Activated T-helper 9 cell treated with anti-CD3 and anti-CD28 coated beads, Interleukin-2, amount 50 U/mL, for 16 hours (primary cell): ENCODE data around the gene STRIP1.
"Not testable (repeated sequence)": the region's sequence is repeated elsewhere in the genome, so short reads cannot be mapped to it uniquely, and the experiment has no call there.

Experiments
- DNase-seq: peaks from one replicate; pipeline ENCODE4 v3.0.0-alpha.2; 2020; ENCODE audit warnings: low read depth

STRIP1 gene

DNA sequence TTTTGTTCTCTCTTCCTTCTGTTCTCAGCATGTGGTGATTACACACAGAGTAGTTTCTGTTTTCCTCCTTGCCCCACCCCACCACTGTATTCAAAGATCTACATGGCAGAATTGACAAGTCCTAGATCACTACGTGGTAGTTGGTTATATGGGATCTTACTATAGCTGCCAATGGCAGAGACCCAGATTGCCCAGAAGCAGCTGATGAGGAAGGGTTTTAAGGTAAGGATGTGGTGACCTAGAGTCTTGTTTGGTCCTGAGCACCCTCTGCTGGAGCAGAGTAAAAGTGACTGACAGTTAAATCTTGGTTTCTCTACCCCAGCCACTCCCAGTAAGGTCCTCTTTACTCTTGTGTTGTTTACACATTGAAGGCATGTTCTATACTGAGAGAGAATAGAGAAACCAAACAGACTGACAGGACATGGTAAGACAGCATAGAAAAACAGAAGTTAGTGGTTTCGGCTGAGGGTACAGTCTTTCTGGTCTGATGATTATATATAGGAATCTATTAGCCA is 22.8 kb upstream of the STRIP1 start:
- DNase-seq = no peak

DNA sequence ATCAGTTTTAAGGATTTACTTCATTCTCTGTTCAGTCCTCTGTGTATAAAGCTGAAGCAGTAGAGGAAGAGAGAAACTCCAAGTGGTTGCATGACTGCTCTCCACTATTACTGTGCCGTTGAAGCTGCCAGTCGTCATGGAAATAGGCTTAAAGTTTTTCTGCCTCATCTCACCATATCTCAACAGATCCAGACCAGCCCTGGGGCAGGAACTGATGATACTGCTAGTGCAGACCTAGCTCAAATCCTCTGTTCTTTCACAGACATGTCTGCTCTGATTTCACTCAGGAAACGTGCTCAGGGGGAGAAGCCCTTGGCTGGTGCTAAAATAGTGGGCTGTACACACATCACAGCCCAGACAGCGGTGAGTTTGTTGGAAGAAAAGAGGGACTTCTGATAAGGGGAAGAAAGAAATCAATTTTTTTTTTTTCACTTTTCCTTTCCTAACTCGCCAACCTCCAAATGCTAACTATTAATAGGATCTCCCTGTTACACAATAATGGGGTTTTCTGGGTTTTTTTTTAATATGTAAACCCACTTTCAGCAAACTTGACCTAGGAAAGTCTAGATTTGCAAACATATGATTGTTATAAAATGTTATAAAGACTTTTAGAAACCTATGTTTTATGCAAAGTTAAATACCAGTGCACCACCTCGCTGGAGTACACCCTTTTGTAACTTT is 22.2 kb upstream of the STRIP1 start:
- DNase-seq = no peak

DNA sequence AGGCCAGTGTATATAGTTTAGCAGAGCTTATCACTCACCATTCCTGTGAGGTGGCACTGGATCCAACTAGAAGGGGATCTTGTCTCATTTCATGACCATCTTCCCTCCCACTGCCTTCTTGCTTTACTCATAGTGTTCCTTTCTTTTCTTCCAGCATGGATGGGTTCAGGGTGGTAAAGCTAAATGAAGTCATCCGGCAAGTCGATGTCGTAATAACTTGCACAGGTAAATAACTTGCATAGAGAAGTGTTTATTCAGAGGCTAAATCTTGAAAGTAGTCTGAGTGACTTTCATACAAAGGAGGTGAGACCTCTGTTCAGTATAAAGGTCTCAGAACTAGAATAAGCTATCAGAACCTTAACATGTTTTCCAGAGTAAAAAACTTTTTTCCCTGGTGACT is 16.6 kb upstream of the STRIP1 start:
- DNase-seq = no peak

DNA sequence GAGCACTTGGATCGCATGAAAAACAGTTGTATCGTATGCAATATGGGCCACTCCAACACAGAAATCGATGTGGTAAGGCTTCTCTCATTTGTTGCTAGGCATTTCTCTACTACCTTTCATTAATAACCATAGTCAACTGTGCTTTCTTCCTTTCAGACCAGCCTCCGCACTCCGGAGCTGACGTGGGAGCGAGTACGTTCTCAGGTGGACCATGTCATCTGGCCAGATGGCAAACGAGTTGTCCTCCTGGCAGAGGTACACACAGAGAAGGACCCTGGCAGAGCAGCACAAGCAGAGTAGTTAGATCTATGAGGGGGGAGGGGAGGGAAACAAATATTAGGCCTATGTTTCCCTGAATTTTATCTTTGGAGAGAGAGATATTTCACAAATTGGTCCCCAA is 16.0 kb upstream of the STRIP1 start:
- DNase-seq = no peak

DNA sequence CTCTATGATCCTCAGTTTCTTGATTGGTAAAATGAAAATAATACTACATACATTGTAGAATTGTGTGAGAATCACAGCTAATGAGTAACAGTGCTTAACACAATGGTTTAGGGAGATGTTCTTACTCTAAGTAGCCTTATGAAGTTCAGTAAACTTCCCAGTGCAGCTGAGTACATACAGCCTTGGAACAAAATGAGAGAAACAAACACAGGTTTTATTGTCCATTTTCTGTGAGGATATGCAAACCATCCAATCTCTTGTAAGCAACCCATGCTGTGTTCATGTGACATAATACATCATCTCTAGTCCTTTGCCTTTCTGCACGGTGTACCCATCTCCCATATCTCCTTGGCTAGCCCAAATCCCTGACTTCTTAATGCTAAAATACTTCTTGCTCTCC is 14.7 kb upstream of the STRIP1 start:
- DNase-seq = no peak

DNA sequence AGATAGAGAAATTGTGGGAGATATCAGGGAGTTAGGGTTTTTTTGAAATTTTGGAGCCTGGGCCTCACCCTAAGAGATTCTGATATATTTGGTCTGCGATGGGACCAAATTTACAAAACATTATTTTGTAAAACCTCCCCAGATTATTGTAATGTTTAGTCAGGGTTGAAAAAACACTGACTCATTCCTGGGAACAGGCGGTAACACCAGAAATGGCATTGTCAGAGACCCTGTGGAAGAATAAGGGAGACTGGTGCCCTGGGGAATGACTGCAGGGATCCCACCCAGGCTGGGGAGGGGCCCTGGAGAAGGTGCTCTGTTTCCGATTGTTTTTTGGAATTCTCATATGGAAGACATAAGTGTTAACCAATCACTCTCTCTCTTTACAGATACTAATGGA is 13.1 kb upstream of the STRIP1 start:
- no peak for DNase-seq

DNA sequence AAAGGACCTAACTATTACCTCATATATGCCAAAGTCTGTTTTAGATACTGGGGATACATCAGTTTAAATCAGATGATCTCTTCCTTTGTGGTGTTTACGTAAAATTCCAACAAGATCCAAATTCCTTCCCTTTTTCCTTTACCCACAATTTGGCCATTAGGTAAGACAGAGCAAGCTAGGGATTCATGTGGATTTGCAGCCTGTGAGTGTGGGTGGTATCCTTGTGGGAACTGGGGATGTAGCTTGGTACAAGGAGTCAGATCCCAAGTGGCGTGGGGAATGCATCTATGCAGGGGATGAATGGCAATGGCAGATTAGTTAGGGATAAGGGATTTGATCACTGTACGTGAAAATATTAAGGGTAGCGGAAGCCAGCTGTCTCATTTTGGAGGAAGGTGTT is 9.8 kb upstream of the STRIP1 start:
- no peak for DNase-seq

DNA sequence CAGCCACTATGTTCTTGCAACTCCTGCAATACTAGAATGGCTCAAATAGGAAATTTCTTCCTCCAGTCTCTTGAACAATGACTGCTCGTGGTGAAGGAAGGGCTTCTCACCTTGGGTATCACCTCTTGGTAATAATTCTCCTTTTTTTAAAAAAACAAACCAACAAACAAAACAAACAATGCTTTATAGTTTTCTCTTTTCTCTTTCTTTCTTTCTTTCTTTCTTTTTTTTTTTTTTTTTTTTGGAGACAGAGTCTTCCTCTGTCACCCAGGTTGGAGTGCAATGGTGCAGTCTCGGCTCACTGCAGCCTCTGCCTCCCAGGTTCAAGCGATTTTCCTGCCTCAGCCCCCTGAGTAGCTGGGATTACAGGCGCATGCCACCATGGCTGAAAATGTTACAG is 3.7 kb upstream of the STRIP1 start:
- DNase-seq = not testable (repeated sequence)

DNA sequence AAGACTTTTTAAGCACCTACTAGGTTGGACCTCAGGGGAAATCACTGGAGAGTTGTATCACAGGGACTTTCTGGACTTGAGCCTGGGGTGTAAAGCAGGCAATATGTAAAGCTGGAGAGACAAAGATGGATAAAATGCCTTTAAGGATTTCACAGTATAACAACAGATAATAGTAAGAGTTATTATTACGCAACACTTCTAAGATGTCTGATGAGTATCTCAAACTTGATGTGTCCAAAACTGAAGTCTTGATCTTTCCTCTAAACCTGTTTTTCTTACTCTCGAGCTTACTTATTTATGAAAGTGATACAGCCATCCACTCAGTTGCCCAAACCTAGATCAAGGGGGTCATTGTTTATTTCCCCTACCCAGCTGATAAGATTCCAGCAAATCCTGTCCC is 2.1 kb upstream of the STRIP1 start:
- no peak for DNase-seq

DNA sequence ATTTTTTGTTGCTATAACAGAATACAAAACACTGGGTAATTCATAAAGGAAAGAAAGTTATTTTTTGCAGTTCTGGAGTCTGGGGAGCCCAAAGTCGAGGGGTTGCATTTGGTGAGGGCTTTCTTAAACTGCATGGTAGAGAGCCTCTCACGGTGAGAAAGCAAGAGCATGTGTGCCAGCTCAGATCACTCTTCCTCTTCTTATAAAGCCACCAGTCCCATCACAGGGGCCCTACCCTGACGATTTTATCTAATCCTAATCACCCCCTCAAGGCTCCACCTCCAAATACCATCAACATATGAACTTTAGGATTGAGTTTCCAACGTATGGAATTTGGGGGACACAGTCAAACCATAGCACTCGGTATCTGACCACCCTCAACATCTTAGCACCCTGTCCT is 1.0 kb upstream of the STRIP1 start:
- DNase-seq = no peak

DNA sequence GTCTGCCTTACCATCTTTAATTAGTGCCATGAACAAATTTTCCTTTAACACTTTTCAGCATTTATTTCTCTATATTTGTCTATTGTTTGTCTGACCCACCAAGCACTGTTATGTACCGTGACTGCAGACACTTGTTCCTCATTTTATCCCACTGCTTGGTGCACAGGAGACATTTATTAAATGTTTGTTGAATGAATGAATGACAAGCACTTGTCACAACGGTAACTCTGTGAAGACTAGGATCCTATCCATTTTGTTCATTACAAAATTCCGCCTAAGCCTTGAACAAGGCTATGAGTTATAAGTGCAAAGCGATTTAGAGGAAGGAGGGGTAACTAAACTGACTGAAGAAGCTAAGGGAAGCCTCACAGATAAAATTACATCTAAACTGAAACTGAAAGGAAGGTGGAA is 379 bp upstream of the STRIP1 start:
- no peak for DNase-seq

DNA sequence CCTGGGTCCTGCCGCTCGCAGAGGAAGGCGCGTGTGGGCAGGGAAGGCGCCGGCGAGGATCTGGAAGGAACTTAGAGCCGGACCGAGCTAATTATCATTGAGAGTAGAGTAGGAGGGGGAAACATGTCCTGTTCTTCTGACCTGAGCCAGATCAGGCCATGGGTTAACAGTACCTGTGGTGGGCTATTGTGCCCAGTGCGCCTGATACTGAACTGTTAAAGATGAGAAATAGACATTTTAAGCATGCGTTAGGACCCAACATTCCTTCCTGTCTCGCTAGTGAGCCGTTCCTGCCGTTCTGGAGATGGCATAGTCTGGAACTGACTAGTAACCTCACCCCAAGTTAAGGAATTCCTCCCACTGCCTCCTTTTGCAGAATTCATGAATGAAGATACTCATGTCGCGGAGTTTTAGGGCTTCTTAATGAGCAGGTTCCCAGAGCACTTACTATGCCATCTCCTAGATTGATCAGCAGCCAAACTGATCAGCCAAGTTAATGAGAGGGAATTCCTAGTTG is 870 bp downstream of the STRIP1 start:
- DNase-seq = no peak

DNA sequence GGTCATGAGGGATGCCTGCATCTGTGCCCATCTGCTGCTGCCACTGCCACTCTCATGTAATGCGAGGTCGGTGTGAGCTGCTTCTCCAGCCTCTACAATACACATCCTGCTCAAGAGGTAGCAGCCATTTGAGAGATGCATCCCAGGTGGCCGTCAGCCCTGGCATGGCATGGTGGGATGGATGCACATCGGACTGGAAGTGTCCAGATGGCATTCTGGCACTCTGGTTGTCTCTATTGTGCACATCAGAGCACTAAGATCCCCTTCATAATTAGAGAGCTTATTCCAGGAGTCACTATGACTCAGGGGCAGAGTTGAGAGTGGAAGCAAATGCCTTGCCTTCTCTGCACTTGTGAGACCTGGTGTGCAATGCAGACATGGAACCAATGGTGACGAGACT is 3.8 kb downstream of the STRIP1 start:
- no peak for DNase-seq

DNA sequence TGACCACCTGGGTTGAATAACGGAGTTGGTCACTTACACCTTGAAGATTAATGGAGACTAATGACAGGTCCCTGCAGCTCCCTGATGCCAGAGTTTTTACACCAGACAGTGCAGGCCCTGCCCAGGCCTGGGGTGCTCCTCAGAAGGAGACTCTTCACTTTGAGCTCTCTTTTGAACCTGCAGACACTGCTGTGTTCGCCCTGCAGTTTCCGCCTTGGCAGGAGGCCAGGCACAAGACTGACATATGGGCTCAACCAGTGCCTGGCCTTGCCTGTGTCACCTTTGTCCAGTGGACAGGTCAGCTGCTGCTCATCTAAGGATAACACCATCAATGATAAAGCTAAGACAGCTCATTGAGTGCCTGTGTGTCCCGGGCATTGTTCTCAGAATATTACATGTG is 5.2 kb downstream of the STRIP1 start:
- no peak for DNase-seq

DNA sequence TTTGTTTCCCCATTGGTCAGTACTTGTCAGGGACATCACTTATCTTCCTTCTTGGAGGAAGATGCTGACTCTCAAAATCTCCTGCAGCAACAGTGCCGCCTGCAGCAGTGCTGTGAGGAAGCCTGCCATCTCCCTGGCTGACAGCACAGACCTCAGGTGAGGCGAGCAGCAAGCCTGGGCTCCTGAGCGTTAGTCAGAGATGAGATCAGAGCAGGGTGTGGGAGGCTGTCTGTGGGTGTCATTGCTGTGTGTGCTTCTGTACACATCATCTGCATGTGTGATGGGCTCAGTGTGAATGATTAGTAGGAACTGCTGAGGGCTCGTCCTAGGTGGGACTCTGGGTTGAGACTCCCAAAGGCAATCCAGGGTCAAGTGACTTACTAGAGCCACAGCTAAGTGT is 6.1 kb downstream of the STRIP1 start:
- DNase-seq = no peak

DNA sequence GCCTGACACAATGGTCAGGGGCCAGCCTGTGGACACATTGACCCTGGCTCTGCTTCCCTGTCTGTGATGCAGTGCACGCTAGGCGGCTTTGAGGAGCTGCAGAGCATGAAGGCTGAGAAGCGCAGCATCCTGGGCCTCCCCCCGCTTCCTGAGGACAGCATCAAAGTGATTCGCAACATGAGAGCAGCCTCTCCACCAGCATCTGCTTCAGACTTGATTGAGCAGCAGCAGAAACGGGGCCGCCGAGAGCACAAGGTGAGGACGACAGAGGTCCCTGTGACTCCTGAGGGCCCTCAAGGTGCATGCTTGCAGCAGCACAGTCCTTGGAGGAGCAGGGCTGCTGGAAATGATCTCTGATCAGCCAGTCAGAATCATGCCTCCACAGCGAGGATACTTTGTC is 8.6 kb downstream of the STRIP1 start:
- DNase-seq = no peak

DNA sequence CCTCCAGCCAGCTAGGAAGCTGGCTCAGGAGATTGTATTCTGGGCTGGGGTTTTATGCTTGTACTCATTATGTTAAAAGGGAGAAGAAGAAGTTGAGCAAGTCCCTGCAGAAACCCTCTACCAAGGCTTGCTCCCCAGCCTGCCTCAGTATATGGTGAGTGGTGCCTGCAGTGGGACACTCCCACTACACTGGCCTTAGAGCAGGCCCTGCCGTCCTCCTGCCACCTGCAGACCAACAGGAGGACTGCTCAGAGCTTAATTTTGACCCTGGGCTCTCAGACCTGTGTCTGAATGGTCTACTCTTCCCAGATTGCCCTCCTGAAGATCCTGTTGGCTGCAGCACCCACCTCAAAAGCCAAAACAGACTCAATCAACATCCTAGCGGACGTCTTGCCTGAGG is 13.0 kb downstream of the STRIP1 start:
- DNase-seq = no peak

DNA sequence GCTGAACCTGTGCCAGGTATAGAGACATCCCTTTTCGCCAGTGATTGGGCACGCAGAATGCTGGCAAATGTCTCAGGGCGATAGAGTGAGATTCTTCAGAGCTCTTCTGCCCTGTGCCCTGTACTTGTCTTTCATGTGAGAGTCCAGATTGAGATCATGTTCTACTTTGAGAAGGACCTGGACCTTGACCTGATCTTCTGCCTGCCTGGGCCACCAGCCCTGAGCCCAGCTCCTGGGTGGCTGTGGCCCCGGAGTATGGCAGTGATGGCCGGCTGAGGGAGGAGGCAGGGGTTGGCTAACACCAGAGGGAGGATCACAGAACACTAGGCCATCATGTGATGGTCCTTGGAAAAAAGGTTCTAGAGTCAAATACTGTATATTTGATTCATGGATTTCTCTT is 13.8 kb downstream of the STRIP1 start:
- DNase-seq = no peak

DNA sequence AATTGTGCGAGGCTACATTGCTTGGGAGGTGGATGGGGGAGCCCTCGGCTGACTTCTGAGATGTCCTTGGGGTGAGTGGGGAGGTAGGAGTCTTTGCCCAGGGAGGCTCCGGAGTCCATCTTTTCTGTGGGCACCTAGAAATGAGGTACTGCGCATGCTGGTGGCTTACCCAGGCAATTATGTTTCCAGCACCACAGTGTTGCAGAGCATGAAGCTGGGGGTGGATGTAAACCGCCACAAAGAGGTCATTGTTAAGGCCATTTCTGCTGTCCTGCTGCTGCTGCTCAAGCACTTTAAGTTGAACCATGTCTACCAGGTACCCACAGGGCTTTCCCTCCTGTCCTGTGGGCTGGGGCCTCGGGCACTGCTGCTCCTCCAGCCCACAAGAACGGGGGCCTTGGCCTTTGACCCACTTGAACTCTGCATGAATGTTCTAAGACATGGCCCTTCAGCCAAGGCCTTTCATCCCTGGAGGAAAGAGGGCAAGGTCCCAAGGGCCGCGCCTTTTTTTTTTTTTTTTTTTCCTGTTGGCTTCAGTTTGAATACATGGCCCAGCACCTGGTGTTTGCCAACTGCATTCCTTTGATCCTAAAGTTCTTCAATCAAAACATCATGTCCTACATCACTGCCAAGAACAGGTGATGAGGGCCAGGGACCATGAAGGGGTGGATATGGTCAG is 14.6 kb downstream of the STRIP1 start:
- DNase-seq = no peak

DNA sequence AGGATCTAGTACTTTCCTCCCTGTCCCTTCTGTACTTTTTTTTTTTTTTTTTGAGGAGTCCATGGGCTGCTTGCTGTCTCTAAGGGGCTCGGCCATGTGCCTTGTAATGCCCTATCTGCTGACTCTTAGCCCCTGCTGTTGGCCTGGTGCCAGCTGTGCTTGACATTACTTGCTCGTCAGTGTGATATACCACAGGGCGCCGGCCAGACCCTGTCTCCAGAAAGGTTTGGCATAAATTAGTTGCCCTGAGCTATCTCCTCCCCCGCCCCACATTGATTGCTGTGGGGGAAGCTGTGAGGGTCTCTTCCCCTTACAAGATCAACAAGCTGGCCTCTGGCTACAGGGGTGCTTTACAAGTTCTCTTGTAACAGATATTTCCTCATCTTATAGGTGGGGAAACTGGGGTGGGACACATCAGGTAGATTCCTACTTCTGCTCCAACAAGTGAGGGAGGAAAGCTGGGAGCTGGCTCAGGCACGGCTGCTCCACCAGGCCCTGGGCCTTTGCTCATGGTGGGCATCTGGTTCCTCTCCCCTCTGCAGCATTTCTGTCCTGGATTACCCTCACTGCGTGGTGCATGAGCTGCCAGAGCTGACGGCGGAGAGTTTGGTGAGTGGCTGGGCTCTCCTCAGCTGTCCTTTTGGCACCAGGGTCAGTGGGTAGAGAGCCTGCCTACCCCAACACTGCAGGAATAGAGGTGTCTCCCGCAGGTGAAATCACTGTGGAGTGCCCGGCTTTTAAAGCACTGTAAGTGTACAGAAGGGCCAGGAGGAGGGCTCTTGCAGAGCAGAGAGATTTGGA is 15.6 kb downstream of the STRIP1 start:
- no peak for DNase-seq

DNA sequence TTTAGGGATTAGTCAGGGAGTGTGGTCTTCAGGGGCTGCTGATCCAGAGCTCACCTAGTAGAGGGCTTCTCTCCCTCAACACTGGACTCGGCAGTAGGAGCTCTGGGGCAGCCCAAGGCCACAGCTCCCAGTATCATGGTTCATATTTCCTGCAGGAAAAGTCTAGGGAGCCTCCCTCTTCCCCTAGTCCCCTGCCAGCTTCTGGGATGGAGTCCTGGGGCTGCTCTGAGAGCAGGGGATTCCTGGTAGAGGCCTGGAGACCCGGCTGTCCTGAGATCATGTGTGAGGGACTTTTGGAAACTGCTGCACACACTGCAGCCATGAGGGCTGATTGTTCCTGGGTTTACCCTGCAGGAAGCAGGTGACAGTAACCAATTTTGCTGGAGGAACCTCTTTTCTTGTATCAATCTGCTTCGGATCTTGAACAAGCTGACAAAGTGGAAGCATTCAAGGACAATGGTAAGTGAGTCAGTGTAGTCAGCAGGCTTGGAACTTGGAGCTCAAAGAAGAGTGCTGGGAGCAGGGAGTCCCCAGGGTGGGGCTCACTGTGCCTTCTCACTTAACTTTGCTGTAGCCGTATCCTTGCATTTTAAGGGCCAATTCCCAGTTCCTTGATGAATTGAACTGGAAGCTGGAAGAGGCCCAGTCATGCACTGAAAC is 16.3 kb downstream of the STRIP1 start:
- DNase-seq = no peak

DNA sequence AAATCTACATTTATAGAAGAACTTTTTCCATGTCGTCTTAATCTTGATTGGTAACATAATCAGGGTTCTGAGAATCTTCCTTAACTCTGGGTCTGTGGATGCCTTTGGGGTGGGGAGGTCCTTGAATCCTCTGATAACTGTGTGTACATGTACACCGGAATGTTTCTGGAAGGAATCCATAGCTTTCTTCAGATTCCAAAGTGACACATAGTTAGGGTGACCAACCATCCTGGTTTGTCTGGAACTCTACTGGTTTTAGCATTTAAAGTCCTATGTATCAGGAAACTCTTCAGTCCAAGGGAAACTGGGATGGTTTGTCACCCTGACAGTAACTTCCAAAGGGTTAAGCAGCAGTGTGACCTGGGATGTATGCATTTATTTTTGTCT is 16.8 kb downstream of the STRIP1 start:
- DNase-seq = no peak
